Endothelial cell of hepatic sinusoid (primary cell): Measurements from ENCODE around the gene RNF224.

Experiments used
- in situ Hi-C: cut with HindIII; loops from 2 replicates; pipeline ENCODE4 v1.10.0; 2017; ENCODE audit warnings: low sequenced_read_pairs

The RNF224 gene

GRCh38 chr9:137269231-137269772 is 42.0 kb downstream of the RNF224 start:
- in situ Hi-C loops = loop anchor here (5.0 kb wide), 1 partner anchor 97 kb away; the partner anchor contains the start of genes LRRC26 and TMEM210

GRCh38 chr9:137270929-137271695 is 43.8 kb downstream of the RNF224 start:
- in situ Hi-C loops = no loop called here

- in situ Hi-C loops = no loop called here
Observed at GRCh38 chr9:137271696-137272076, 44.4 kb downstream of the RNF224 start.

- in situ Hi-C loops = no loop called here
Observed at GRCh38 chr9:137272241-137273094, 45.2 kb downstream of the RNF224 start.

- in situ Hi-C loops = no loop called here
Observed at GRCh38 chr9:137273095-137273490, 45.8 kb downstream of the RNF224 start.

GRCh38 chr9:137273611-137274320 is 46.5 kb downstream of the RNF224 start:
- in situ Hi-C loops = no loop called here

- in situ Hi-C loops = no loop called here
Observed at GRCh38 chr9:137275203-137275587, 47.9 kb downstream of the RNF224 start.

- in situ Hi-C loops = no loop called here
Observed at GRCh38 chr9:137275588-137276472, 48.5 kb downstream of the RNF224 start.

GRCh38 chr9:137276473-137277328 is 49.4 kb downstream of the RNF224 start:
- in situ Hi-C loops = no loop called here

- in situ Hi-C loops = no loop called here
Observed at GRCh38 chr9:137277329-137278041, 50.2 kb downstream of the RNF224 start, which contains the start of gene TOR4A. TOR4A (plus strand) TSS chr9:137277726; CDS start chr9:137278690, 964 bp downstream.

- in situ Hi-C loops = no loop called here
Observed at GRCh38 chr9:137278061-137278701, 50.9 kb downstream of the RNF224 start.
